Islet of Langerhans (tissue), 1 donor: ENCODE measurements around the gene EPB41.
"Not testable (repeated sequence)": the region's sequence is repeated elsewhere in the genome, so short reads cannot be mapped to it uniquely, and the experiment has no call there.

Experiments used
- FAIRE-seq: peaks from one replicate; lab custom pipeline; 2011; peaks lifted over from hg19 to GRCh38; lab: Jason Lieb, UNC

The EPB41 gene

DNA sequence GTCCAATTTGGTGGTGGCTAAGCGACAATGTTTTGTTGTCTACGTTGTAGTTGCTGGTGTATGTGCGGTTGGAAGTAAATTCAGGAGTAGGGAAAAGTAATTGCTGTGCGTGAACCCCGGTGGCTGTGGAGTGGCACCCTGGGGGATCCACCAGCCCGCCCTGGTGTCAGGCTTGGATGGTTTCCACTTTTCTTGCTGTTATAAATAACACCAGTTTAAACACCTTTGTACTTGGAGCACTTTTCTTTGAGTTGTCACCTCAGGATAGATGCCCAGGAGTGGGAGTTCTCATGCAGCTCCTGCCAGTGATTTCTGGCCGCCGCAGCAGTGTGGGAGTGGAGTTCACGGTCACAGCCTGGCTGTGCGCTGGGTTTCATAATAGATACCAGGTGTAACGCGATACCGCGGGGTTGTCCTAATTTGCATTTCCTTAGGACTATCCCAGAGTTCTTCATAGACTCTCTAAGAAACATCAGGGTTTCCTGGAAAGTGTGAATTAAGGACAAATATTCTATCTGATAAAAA is 222.1 kb downstream of the EPB41 start:
- FAIRE-seq: no peak

GRCh38 chr1:29142714-29143113 is 228.3 kb downstream of the EPB41 start:
- FAIRE-seq: no peak

DNA sequence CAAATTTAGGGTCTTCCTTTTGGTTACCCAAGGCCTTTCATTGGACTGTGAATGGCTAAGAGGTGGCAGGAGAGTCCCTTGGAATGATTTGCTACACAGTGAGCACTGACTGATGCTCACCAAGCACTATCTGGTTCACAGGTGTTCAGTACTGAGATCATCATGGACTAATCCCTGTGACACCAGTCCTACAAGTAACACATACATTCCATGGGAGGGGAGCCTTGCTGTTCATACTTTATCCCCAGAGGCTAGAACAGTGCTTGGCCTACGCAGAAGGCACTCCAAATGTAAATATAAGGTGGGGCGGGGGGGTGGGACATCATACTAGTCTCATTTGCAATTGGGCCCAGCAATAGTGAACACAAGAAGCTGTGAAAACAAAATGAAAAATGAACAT is 229.8 kb downstream of the EPB41 start:
- no peak for FAIRE-seq

DNA sequence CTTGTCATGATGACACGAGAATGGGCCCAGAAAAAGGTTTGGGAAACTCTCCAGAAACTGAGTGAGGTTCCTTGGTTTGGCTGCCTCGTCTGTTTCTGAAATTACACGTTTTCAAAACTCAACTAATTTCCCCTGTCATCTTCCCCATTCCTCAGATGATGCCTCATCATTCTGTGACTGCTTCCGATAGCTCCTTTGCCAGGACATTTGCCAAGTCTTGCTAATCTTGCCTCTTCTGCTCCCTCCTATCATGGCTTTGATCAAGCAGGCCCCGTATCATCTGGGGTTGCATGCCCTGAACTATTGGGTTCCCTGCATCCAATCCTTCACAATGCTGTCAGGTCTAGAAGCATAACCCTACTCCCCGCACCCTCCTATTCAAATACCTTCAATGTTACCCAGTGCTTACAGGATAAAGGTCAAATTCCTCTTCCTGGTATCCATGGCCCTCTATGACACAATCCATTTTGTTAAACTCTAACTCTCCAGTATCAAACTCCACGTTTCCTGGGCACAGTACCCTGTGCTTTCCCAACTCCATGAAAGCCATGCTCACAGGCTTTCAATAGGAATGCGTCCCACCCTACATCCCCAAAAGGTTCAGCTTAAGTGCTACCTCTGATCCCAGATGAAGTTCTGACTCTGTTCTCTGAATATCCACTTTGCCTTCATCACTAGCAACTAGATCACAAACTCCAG is 231.5 kb downstream of the EPB41 start:
- no peak for FAIRE-seq

GRCh38 chr1:29148656-29149491 is 234.5 kb downstream of the EPB41 start:
- FAIRE-seq: no peak

DNA sequence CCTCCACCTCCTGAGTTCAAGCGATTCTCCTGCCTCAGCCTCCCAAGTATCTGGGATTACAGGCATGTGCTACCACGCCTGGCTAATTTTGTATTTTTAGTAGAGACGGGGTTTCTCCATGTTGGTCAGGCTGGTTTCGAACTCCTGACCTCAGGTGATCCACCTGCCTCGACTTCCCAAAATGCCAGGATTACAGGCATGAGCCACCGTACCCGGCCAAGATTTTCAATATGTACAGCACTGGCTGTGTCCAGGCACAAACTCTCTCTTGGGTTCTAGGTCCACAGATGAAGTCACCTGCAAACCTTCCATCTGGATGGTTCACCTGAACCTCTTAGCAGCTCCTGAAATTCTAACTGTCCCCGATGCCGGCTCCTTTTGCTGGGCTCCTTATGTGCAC is 236.0 kb downstream of the EPB41 start:
- not testable (repeated sequence) for FAIRE-seq

GRCh38 chr1:29152046-29152805 is 237.9 kb downstream of the EPB41 start:
- FAIRE-seq: no peak

DNA sequence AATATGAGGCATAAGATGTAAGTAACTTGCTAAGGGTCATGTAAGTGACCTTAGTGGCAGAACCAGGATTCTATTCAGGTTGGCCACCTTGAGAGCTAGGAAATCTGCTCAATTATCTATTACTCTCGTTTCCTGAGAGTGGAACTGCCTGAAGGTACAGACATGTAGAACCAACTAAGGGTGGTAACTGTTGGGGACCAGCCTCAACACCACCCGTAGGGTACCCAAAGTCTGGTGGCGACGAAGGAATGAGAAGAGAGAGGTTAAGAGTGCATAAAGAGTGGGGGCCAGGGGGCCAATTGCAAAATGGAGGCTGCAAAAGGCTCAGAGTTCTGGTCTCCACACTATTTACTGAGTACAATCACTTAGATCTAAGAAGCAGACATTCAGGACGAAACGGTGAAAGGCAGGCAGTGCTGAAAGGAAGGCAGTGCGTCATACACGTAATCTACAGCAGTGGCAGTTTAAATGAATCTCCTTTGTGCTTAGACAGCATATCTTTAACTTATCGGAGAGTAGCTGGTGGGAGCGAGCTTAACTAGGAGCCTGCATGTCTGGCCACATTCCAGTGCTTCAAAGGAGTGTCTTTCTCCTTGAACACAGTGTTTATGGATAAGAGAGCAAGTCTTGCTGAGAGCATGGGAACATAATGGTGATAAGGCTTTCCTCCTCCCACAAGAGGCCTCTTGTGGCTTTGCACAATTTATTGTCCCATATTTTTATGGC is 242.3 kb downstream of the EPB41 start:
- peak; percentile 45 for FAIRE-seq

DNA sequence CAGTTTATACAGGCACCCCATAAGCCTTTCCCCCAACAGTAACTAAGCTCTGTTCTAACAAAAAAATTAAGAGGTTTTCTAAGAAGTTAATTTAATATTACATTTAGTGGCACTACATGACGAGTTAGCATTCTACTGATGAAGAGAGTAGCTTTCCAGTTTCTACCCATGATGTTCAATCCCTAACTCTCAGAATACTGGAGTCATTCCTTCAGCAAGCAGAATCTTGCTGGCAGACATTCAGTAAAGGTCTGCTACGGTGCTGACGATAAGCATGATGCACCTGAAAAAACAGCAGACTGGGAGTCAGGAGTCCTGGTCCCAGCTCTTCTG is 242.9 kb downstream of the EPB41 start:
- no peak for FAIRE-seq

GRCh38 chr1:29159773-29160172 is 245.4 kb downstream of the EPB41 start:
- no peak for FAIRE-seq

DNA sequence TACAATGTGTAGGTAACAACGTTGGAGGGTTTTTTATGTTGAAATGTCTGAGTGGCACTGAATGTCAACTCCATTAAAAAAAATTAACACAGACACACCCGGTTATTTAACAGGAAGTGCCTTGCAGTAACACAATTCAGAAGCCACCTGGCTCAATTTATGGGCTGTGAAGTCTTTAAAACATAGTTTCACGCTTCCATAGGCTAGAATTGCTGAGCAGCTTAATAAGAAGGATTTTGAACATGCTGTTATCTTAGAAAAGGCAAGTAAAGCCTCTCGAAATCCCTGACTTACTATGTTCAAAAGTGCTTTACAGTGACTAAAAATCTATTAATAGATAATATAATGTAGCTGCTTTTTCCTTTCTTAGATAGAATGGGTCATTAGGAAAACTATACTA is 247.7 kb downstream of the EPB41 start:
- FAIRE-seq: no peak

DNA sequence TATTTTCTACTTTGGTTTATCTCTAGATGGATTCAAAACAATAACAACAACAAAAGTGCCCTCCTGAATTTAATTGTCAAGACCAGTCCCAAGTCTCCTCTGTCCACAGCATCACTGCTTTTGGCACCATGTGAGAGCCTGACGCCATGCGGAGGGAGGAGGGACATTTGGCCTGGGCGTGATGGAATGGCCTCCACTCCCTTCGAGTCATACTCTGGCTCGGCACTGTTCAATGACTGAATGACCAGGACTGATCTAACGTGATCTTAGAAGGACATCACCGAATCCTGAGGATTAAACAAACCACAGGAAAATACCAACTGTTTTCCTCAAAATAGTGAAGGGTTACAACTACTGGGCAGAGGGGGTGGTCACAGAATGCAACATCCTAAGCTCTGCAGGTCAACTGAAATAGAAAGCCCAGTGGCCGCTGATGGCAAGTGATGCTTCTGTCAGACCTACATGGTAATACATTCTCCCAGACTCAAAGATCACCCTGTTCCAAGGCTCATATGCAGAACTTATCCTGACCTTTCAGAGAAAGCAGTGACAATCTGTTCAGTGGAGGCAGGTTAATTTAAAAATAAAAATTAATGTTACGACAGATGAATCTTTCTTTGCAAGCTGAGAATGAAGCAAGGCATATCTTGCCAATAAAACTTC is 248.2 kb downstream of the EPB41 start:
- FAIRE-seq: no peak

GRCh38 chr1:29164588-29164987 is 250.2 kb downstream of the EPB41 start:
- no peak for FAIRE-seq

GRCh38 chr1:29166291-29166878 is 252.0 kb downstream of the EPB41 start:
- FAIRE-seq: no peak

GRCh38 chr1:29167904-29168303 is 253.5 kb downstream of the EPB41 start:
- FAIRE-seq: no peak
